ENCODE data around the gene WDR13. TPM values are rescaled to one million over a fixed set of nuclear protein-coding genes. Genes with fewer than 3 reads are reported as not detected.

Gene WDR13
- total RNA-seq, 1 experiment from 2014 or later: 91.3 TPM

DNA sequence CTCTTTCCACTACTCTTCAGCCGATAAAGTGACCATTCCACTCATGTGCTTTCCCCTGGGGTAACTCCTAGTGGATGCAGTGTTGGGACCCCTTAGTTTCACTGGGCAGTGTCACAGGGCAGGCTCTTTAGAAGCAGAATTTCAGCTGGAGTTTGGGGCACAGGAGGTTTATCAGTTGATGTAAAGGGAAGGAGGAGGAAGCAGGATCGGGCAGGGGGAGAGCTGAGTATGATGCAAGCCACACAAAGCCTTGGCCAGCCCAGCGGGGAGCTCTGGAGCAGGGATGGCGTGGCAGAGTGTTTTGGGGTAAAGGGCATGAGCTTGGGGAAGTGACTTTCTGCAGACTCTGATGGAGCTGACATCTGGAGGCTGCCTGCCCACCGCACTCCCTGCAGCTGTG is 19.3 kb downstream of the WDR13 start:
- CTCF ChIA-PET: no interaction called here

DNA sequence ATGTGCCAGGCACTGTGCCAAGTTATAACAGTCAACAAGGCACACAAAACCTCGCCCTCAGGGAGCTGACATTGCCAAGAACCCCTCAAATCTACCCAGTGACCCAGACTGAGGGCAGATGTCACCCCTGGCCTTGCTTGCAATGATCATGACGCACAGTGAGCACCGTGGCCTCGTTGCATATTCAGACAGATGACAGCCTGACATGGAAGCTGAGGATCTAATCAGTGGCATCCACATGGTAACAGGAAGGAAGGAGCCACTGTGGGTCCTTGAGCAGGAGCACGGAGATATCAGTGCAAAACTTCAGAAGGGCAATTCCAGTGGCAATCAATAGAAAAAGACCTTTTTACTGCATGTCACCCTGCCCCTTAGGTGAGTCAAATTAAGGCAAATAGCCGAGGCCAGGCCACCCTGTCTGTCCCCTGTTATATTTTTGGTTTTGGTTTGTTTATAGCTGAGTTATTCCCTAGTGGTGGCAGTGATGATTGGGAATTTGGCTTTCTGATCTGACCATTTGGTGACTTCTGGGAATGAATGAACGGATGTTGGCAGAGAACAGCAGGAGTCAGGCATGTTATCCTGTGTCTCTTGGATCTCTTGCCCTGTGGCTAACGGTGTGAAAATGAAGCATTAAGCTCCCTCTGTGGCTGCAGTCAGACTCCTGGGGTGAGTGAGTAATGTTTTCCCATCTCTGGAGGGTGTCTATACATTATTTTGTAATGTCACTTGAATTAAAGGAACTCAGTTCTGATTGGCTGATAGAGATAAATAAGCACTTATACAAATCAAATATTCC is 20.4 kb downstream of the WDR13 start:
- ChIA-PET POLR2A (no interaction called here), CTCF (no interaction called here)
- Histone ChIP-seq H3K27me3 (ENCODE audit: control insufficient read depth, insufficient read depth, low read length) (no peaks in the 10 kb centered on the region), H3K4me3 (ENCODE audit: low read depth in 2 of 2, low read length in 2 of 2) (no peak overlapping the region), H3K36me3 (ENCODE audit: control insufficient read depth, insufficient read depth, low read length) (no peaks in the 10 kb centered on the region), H3K4me1 (ENCODE audit: control insufficient read depth, insufficient read depth, low read length) (no peaks in the 10 kb centered on the region), H3K9me3 (ENCODE audit: control insufficient read depth, insufficient read depth, low read depth, low read length) (no peaks in the 10 kb centered on the region), H3K27ac (ENCODE audit: low read length) (no peak overlapping the region)
- no peak for DNase-seq (ENCODE audit: low read depth, low spot score)
- no TSS peak for BruUV-seq (replicated peaks)
- TF ChIP-seq POLR2AphosphoS5 (IDR thresholded peaks at IDR 0.05; ENCODE audit: low read depth, low read length): no peak
- TF ChIP-seq SIN3A (IDR thresholded peaks at IDR 0.05; ENCODE audit: borderline replicate concordance, insufficient read depth, low read depth, low read length): no peak
- TF ChIP-seq TCF7L2 (IDR thresholded peaks at IDR 0.05; ENCODE audit: low read depth, low read length): no peak
- TF ChIP-seq, protein P1, sequence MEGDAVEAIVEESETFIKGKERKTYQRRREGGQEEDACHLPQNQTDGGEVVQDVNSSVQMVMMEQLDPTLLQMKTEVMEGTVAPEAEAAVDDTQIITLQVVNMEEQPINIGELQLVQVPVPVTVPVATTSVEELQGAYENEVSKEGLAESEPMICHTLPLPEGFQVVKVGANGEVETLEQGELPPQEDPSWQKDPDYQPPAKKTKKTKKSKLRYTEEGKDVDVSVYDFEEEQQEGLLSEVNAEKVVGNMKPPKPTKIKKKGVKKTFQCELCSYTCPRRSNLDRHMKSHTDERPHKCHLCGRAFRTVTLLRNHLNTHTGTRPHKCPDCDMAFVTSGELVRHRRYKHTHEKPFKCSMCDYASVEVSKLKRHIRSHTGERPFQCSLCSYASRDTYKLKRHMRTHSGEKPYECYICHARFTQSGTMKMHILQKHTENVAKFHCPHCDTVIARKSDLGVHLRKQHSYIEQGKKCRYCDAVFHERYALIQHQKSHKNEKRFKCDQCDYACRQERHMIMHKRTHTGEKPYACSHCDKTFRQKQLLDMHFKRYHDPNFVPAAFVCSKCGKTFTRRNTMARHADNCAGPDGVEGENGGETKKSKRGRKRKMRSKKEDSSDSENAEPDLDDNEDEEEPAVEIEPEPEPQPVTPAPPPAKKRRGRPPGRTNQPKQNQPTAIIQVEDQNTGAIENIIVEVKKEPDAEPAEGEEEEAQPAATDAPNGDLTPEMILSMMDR (IDR thresholded peaks at IDR 0.05): no peak
- TF ChIP-seq, protein P2, sequence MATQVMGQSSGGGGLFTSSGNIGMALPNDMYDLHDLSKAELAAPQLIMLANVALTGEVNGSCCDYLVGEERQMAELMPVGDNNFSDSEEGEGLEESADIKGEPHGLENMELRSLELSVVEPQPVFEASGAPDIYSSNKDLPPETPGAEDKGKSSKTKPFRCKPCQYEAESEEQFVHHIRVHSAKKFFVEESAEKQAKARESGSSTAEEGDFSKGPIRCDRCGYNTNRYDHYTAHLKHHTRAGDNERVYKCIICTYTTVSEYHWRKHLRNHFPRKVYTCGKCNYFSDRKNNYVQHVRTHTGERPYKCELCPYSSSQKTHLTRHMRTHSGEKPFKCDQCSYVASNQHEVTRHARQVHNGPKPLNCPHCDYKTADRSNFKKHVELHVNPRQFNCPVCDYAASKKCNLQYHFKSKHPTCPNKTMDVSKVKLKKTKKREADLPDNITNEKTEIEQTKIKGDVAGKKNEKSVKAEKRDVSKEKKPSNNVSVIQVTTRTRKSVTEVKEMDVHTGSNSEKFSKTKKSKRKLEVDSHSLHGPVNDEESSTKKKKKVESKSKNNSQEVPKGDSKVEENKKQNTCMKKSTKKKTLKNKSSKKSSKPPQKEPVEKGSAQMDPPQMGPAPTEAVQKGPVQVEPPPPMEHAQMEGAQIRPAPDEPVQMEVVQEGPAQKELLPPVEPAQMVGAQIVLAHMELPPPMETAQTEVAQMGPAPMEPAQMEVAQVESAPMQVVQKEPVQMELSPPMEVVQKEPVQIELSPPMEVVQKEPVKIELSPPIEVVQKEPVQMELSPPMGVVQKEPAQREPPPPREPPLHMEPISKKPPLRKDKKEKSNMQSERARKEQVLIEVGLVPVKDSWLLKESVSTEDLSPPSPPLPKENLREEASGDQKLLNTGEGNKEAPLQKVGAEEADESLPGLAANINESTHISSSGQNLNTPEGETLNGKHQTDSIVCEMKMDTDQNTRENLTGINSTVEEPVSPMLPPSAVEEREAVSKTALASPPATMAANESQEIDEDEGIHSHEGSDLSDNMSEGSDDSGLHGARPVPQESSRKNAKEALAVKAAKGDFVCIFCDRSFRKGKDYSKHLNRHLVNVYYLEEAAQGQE (IDR thresholded peaks at IDR 0.05; ENCODE audit: insufficient read depth in 1 of 2, low read depth in 2 of 2, low read length in 1 of 2): no peak
- peak; percentile 45; the same call in 1 of the 2 replicates for ATAC-seq
- intact Hi-C loops (cut with micrococcal nuclease; ENCODE audit: unreplicated experiment): no loop called here
- in situ Hi-C loops (cut with HindIII; ENCODE audit: low pct_unique_long_range_greater_than_20kb, low sequenced_read_pairs): no loop called here

More for the DNA sequence above, 19.3 kb downstream of the WDR13 start:
- BruUV-seq (replicated peaks): no TSS peak
- TF ChIP-seq POLR2AphosphoS5 (IDR thresholded peaks at IDR 0.05; ENCODE audit: low read depth, low read length) (no peak), SIN3A (IDR thresholded peaks at IDR 0.05; ENCODE audit: borderline replicate concordance, insufficient read depth, low read depth, low read length) (no peak), TCF7L2 (IDR thresholded peaks at IDR 0.05; ENCODE audit: low read depth, low read length) (no peak)
- TF ChIP-seq, protein P2 (IDR thresholded peaks at IDR 0.05; ENCODE audit: insufficient read depth in 1 of 2, low read depth in 2 of 2, low read length in 1 of 2): no peak
- TF ChIP-seq, protein P1 (IDR thresholded peaks at IDR 0.05): no peak
- no peaks in the 10 kb centered on the region for H3K4me1 ChIP-seq (ENCODE audit: control insufficient read depth, insufficient read depth, low read length)
- no peaks in the 10 kb centered on the region for H3K9me3 ChIP-seq (ENCODE audit: control insufficient read depth, insufficient read depth, low read depth, low read length)
- POLR2A ChIA-PET: no interaction called here
- no peaks in the 10 kb centered on the region for H3K36me3 ChIP-seq (ENCODE audit: control insufficient read depth, insufficient read depth, low read length)
- in situ Hi-C loops (cut with HindIII; ENCODE audit: low pct_unique_long_range_greater_than_20kb, low sequenced_read_pairs) (no loop called here), intact Hi-C loops (cut with micrococcal nuclease; ENCODE audit: unreplicated experiment) (no loop called here)
- no peak overlapping the region for H3K27ac ChIP-seq (ENCODE audit: low read length)
- 0 out of 2 replicates have a peak, but pooled peaks have one; percentile 31 for ATAC-seq
- DNase-seq (ENCODE audit: low read depth, low spot score): no peak
- H3K4me3 ChIP-seq (ENCODE audit: low read depth in 2 of 2, low read length in 2 of 2): no peak overlapping the region
- no peaks in the 10 kb centered on the region for H3K27me3 ChIP-seq (ENCODE audit: control insufficient read depth, insufficient read depth, low read length)
